ENCODE measurements around the gene FAM81A.

FAM81A gene

DNA sequence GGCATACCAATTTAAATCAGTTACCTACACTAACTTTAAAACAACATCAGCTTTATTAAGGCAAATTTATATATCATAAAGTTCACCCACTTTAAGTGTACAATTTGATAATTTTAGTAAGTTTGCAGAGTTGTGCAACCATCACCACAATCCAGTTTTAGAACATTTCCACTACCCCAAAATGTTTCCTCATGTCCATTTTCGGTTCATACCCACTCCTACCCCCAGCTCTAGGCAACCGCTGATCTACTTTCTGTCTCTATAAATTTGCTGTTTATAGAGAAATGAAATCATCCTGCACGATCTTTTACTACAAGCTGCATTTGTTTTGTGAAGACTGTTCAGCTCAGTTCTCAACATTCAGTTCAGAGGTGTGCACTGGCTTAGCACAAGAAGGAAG, 31.5 kb upstream of the FAM81A start:
- H3K4me3 ChIP-seq (ENCODE audit: low read depth, low read length): no peak overlapping the region
- no peak for DNase-seq (ENCODE audit: low read depth, low spot score)
- TF ChIP-seq, protein P1, sequence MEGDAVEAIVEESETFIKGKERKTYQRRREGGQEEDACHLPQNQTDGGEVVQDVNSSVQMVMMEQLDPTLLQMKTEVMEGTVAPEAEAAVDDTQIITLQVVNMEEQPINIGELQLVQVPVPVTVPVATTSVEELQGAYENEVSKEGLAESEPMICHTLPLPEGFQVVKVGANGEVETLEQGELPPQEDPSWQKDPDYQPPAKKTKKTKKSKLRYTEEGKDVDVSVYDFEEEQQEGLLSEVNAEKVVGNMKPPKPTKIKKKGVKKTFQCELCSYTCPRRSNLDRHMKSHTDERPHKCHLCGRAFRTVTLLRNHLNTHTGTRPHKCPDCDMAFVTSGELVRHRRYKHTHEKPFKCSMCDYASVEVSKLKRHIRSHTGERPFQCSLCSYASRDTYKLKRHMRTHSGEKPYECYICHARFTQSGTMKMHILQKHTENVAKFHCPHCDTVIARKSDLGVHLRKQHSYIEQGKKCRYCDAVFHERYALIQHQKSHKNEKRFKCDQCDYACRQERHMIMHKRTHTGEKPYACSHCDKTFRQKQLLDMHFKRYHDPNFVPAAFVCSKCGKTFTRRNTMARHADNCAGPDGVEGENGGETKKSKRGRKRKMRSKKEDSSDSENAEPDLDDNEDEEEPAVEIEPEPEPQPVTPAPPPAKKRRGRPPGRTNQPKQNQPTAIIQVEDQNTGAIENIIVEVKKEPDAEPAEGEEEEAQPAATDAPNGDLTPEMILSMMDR (IDR thresholded peaks at IDR 0.05; ENCODE audit: low read depth, low read length): no peak
- in situ Hi-C loops (cut with HindIII; ENCODE audit: low sequenced_read_pairs): no loop called here

DNA sequence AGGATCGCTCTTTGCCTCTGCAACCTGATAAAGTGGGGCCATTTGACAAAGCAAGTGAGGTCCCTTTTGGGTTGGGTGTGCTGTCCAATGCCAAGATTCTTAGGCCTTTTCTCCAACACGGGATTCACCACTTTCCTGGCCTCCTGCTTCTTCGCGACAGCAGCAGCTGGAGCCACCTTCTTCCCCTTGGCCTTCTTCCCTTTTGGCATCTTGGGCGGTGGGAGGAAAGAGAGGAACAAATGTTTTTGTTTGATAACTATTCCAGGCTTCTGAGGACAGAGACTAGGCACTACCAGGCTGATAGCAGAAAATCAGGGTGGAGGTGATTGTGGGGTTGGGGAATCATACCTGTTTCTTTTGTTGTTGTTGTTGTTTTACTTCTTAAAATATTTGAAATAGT, 30.0 kb upstream of the FAM81A start:
- DNase-seq (ENCODE audit: low read depth, low spot score): no peak
- TF ChIP-seq, protein P1 (IDR thresholded peaks at IDR 0.05; ENCODE audit: low read depth, low read length): no peak
- no peak overlapping the region for H3K4me3 ChIP-seq (ENCODE audit: low read depth, low read length)
- in situ Hi-C loops (cut with HindIII; ENCODE audit: low sequenced_read_pairs): no loop called here

DNA sequence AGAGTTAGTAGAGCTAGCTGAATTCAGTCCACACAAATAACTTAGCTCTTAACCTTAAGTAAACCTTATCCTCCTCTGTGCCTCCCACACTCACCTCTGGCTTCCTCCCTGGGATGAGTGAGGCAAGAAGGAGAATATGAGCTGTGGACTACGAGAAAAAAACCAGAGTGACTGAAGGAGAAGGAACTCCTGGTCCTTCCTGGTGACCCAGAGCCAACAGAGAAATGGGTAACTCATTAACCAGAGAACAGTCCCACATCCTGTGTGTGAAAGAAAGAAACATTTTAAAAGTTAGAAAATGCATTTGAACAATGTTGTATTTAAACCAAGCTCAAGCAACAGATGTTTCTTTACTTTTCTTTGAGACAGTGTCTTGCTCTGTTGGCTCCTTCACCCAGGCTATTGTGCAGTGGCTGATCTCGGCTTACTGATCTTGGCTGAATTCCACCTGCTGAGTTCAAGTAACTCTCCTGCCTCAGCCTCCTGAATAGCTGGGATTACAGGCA, 27.5 kb upstream of the FAM81A start:
- TF ChIP-seq, protein P1 (IDR thresholded peaks at IDR 0.05; ENCODE audit: low read depth, low read length): no peak

DNA sequence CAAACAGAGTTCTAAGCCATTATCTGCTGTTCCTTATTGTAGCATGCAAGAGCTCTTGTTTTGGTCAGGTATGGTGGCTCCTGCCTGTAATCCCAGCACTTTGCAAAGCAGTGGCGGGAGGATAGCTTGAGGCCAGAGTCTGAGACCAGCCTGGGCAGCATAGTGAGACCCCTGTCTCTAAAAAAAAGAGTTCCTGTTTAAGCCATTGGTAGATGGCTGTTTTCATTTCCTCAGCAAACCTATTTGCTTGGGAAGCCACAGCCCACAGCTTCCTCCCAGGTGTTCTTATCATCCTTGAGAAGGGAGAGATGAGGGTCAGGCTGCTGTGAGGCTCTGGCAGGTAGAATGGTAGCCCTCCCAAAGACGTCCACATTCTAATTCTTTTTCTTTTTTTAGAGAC, 24.4 kb upstream of the FAM81A start:
- no peak overlapping the region for H3K4me3 ChIP-seq (ENCODE audit: low read depth, low read length)
- TF ChIP-seq, protein P1 (IDR thresholded peaks at IDR 0.05; ENCODE audit: low read depth, low read length): no peak
- no peak for DNase-seq (ENCODE audit: low read depth, low spot score)
- in situ Hi-C loops (cut with HindIII; ENCODE audit: low sequenced_read_pairs): no loop called here

More for the DNA sequence above, 27.5 kb upstream of the FAM81A start:
- no peak overlapping the region for H3K4me3 ChIP-seq (ENCODE audit: low read depth, low read length)
- DNase-seq (ENCODE audit: low read depth, low spot score): no peak
- in situ Hi-C loops (cut with HindIII; ENCODE audit: low sequenced_read_pairs): no loop called here

DNA sequence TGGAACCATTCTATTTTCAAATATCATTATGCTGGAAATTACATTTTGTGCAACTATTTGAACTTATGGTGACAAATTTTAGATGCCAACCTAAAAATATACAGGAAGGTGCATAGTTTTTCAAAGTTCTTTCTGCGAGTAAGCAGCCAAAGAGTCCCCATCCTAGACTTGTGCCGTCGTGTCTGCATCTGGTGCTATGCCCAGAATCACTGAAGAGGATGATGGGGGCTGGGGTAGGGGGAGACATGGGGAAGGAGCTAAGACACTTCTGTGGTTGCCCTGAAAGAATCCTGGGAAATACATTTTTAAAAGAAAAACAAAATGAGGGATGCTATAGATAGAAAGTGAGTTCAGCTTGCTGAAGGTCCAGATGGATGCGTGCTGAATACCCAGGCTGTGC, 21.2 kb upstream of the FAM81A start:
- no peak for DNase-seq (ENCODE audit: low read depth, low spot score)
- TF ChIP-seq, protein P1 (IDR thresholded peaks at IDR 0.05; ENCODE audit: low read depth, low read length): no peak
- in situ Hi-C loops (cut with HindIII; ENCODE audit: low sequenced_read_pairs): no loop called here
- H3K4me3 ChIP-seq (ENCODE audit: low read depth, low read length): no peak overlapping the region

DNA sequence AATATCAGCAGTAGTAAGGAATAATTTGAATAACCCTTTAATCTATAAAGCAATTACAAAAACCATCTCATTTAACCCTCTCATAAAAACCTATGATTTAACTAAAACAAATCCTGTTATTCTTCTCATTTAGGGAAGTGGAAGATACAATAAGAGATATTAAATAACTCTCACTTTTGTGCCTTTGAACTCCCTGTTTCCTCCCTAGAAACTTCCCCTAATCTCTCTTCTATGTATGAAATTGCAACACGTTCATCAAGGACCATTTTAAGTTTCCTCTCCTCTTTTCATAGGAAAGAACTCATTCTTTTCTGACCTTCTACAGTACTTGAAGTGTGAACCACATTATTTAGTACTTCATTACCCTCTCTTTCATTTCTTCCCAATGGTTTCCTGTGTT, 18.8 kb upstream of the FAM81A start:
- DNase-seq (ENCODE audit: low read depth, low spot score): no peak
- H3K4me3 ChIP-seq (ENCODE audit: low read depth, low read length): no peak overlapping the region
- TF ChIP-seq, protein P1 (IDR thresholded peaks at IDR 0.05; ENCODE audit: low read depth, low read length): no peak
- in situ Hi-C loops (cut with HindIII; ENCODE audit: low sequenced_read_pairs): no loop called here

DNA sequence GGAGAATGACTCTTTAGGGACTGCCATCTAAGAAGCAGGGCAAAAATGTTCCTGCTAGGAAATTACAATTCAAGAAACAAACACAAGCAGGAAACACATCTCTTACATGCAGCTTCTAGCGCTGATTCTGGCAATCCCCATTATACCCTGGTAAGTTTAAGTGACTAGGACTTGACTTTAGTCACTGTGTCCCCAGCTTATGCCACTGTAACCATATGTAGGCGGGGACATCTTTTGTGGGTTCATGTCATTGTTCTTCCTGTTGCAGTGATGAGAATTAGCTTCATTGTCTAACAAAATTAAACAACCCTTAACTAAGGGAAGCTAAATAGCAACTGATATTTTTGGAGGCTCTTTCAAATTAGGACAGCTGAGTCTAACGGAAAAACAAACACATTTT, 17.9 kb upstream of the FAM81A start:
- TF ChIP-seq, protein P1 (IDR thresholded peaks at IDR 0.05; ENCODE audit: low read depth, low read length): no peak
- no peak for DNase-seq (ENCODE audit: low read depth, low spot score)
- in situ Hi-C loops (cut with HindIII; ENCODE audit: low sequenced_read_pairs): no loop called here
- no peak overlapping the region for H3K4me3 ChIP-seq (ENCODE audit: low read depth, low read length)
